Endothelial cell of umbilical vein (primary cell): ENCODE data around the gene SORL1. TPM values are rescaled to one million over a fixed set of nuclear protein-coding genes. Genes with fewer than 3 reads are reported as not detected.

ENCODE experiments used
- BruUV-seq: library from RNA; stranded (reverse); fragments of 400-500 nt; replicated peaks from 2 replicates; lab custom pipeline; 2021; lab: Mats Ljungman, UMichigan
- CTCF ChIA-PET: fragments of 300-600, 350-600 bp; sonication (Branson Sonifier 250); formaldehyde crosslinking; loops from one replicate; lab custom pipeline; 2021; ENCODE audit warnings: antibody characterized with exemption, inconsistent platforms; lab: Charles Lee
- POLR2A ChIA-PET: fragments of 300-600, 350-600 bp; sonication (Branson Sonifier 250); formaldehyde crosslinking; loops from one replicate; lab custom pipeline; 2021; ENCODE audit warnings: antibody characterized with exemption, inconsistent platforms; lab: Charles Lee
- DNase-seq: peaks from one replicate; pipeline ENCODE4 v3.0.0-alpha.2; 2011; ENCODE audit warnings: low read depth, low spot score
- FAIRE-seq: peaks from 2 replicates; lab custom pipeline; 2011; peaks lifted over from hg19 to GRCh38; lab: Jason Lieb, UNC
- H2AFZ ChIP-seq: 2 replicates; pipeline ENCODE4 v1.6.0; 2012; ENCODE audit warnings: low read depth, low read length, control low read depth, inconsistent platforms
- H3K27ac ChIP-seq: 2 replicates; pipeline ENCODE4 v1.5.1; 2011; ENCODE audit warnings: low read depth, mild to moderate bottlenecking, control low read depth, low read length, moderate library complexity; ENCODE audit not compliant: insufficient read depth
- H3K27me3 ChIP-seq, 2 experiments: 2 replicates each; pipeline versions ENCODE4 v1.6.0 to v1.6.1; 2011; ENCODE audit warnings: low read length in 2 of 2, mixed read lengths in 1 of 2; ENCODE audit not compliant: control insufficient read depth in 2 of 2, insufficient read depth in 2 of 2
- H3K36me3 ChIP-seq, 2 experiments: 2 replicates in 1 of 2; 3 replicates in 1 of 2; pipeline ENCODE4 v1.5.1; 2011; ENCODE audit warnings: low read length in 2 of 2, mild to moderate bottlenecking in 1 of 2, moderate library complexity in 1 of 2; ENCODE audit not compliant: control insufficient read depth in 2 of 2, insufficient read depth in 2 of 2; ENCODE audit errors: extremely low read depth in 1 of 2
- H3K4me1 ChIP-seq: 3 replicates; pipeline ENCODE4 v1.5.1; 2011; ENCODE audit warnings: mild to moderate bottlenecking, low read length; ENCODE audit not compliant: control insufficient read depth, insufficient read depth; ENCODE audit errors: extremely low read depth
- H3K4me2 ChIP-seq: 2 replicates; pipeline ENCODE4 v1.6.1; 2011; ENCODE audit warnings: low read length, control low read depth, mixed read lengths; ENCODE audit not compliant: insufficient read depth
- H3K4me3 ChIP-seq, 3 experiments: fragments of 200-600 bp in 1 of 3; sonication (generic), shearing (Covaris generic) in 1 of 3; replicated peaks in 1 of 3; 2 replicates each; pipeline ENCODE4 v1.5.1; 2011 to 2016; ENCODE audit warnings: control low read depth in 3 of 3, low read length in 3 of 3, mild to moderate bottlenecking in 2 of 3, inconsistent platforms in 1 of 3, low read depth in 1 of 3, moderate library complexity in 1 of 3; ENCODE audit not compliant: insufficient read depth in 1 of 3
- H3K79me2 ChIP-seq: 2 replicates; pipeline ENCODE4 v1.6.0; 2012; ENCODE audit warnings: low read length, inconsistent platforms; ENCODE audit not compliant: control insufficient read depth, insufficient read depth
- H3K9ac ChIP-seq: replicated peaks from 2 replicates; pipeline ENCODE3; 2011; ENCODE audit warnings: low read length, control low read depth; ENCODE audit not compliant: insufficient read depth; ENCODE audit errors: extremely low read depth
- H3K9me1 ChIP-seq: replicated peaks from 3 replicates; pipeline ENCODE4 v1.6.0; 2011; ENCODE audit warnings: mild to moderate bottlenecking, low read length; ENCODE audit not compliant: control insufficient read depth, insufficient read depth; ENCODE audit errors: extremely low read depth
- H3K9me3 ChIP-seq: replicated peaks from 2 replicates; pipeline ENCODE4 v1.5.1; 2012; ENCODE audit warnings: low read length, inconsistent platforms; ENCODE audit not compliant: control insufficient read depth, insufficient read depth
- H4K20me1 ChIP-seq: replicated peaks from 2 replicates; pipeline ENCODE3; 2011; ENCODE audit warnings: mild to moderate bottlenecking, low read length; ENCODE audit not compliant: control insufficient read depth, insufficient read depth; ENCODE audit errors: extremely low read depth
- EZH2 ChIP-seq: IDR thresholded peaks from 2 replicates; pipeline ENCODE4 v1.6.1; 2012; ENCODE audit warnings: borderline replicate concordance, low read depth, mild to moderate bottlenecking, moderate library complexity, low read length, inconsistent platforms; ENCODE audit not compliant: severe bottlenecking
- FOS ChIP-seq: IDR thresholded peaks from 2 replicates; pipeline ENCODE4 v1.6.1; 2011; ENCODE audit warnings: mild to moderate bottlenecking, low read length, moderate library complexity, borderline replicate concordance; ENCODE audit not compliant: insufficient read depth
- GATA2 ChIP-seq: IDR thresholded peaks from 2 replicates; pipeline ENCODE4 v1.7.0; 2011; ENCODE audit warnings: low read depth, mild to moderate bottlenecking, moderate library complexity, mixed read lengths, low read length; ENCODE audit not compliant: insufficient read length, insufficient read depth
- JUN ChIP-seq: IDR thresholded peaks from 2 replicates; pipeline ENCODE4 v1.6.1; 2011; ENCODE audit warnings: borderline replicate concordance, low read depth; ENCODE audit not compliant: insufficient read length, insufficient read depth
- MAX ChIP-seq: IDR thresholded peaks from 2 replicates; pipeline ENCODE4 v1.6.1; 2011; ENCODE audit not compliant: insufficient read depth, insufficient read length
- MYC ChIP-seq: IDR thresholded peaks from one replicate; pipeline ENCODE4 v1.6.1; 2011; ENCODE audit warnings: mild to moderate bottlenecking, low read depth, low read length
- POLR2A ChIP-seq: IDR thresholded peaks from 2 replicates; pipeline ENCODE4 v1.6.1; 2012; ENCODE audit warnings: low read depth, mild to moderate bottlenecking, control low read depth, low read length
- POLR2AphosphoS5 ChIP-seq: IDR thresholded peaks from 2 replicates; pipeline ENCODE4 v1.6.1; 2012; ENCODE audit warnings: low read depth, mild to moderate bottlenecking, control low read depth, low read length, moderate library complexity; ENCODE audit not compliant: insufficient read depth
- dilution Hi-C: fragments of 300-500 bp; cut with MboI; formaldehyde crosslinking; loops from one replicate; pipeline ENCODE4 v1.15.0; 2019; ENCODE audit warnings: low sequenced_read_pairs; ENCODE audit not compliant: extremely low pct_ligation_motif_present
- intact Hi-C: fragments of 100-400 bp; cut with micrococcal nuclease; formaldehyde crosslinking; loops from one replicate; pipeline ENCODE4 v1.10.0; 2022
- polyA plus RNA-seq, 4 experiments: library from polyadenylated mRNA; depleted of rRNA in 3 of 4; stranded (reverse) in 3 of 4; unstranded in 1 of 4; fragments of >200 nt; gene quantifications; 2 replicates each; pipeline versions ENCODE4 v1.2.1 to v1.2.3, GENCODE V29; 2011 to 2012; ENCODE audit warnings: missing spikeins in 1 of 4
- total RNA-seq: library from RNA; stranded (reverse); gene quantifications from 2 replicates; pipeline ENCODE4 v1.2.3, GENCODE V29; 2021
- TF ChIP-seq, protein P1 (sequence below), 2 donors: IDR thresholded peaks; 1 replicate in 1 of 2; 2 replicates in 1 of 2; pipeline ENCODE4 v1.5.1; 2011; ENCODE audit warnings: low read length in 2 of 2, mild to moderate bottlenecking in 2 of 2, moderate library complexity in 2 of 2, control low read depth in 1 of 2, inconsistent platforms in 1 of 2, low read depth in 1 of 2; ENCODE audit not compliant: insufficient read depth in 1 of 2; ENCODE audit errors: extremely low read depth in 1 of 2

Gene SORL1
- total and polyA plus RNA-seq, 2 donors (not counting 3 experiments of a cell fraction or from before 2014, with no cell fraction given): 0.17 to 0.31 TPM

- H3K9ac ChIP-seq: no peak overlapping the region
- ChIA-PET CTCF (interaction anchor here (2.6 kb wide), 1 partner anchor 15 kb away, joined by 13 read pairs; no protein-coding TSS in a partner anchor), POLR2A (no interaction called here)
- FAIRE-seq (no peak), DNase-seq (no peak)
- intact Hi-C loops (no loop called here), dilution Hi-C loops (no loop called here)
- H4K20me1 ChIP-seq: no peaks in the 10 kb centered on the region
- no TSS peak for BruUV-seq
- H2AFZ ChIP-seq: no peak overlapping the region
- no peaks in the 10 kb centered on the region for H3K36me3 ChIP-seq
- no peak overlapping the region for H3K27ac ChIP-seq
- no peak overlapping the region for H3K4me2 ChIP-seq
- H3K79me2 ChIP-seq: no peaks in the 10 kb centered on the region
- TF ChIP-seq MAX (no peak), GATA2 (no peak), FOS (no peak), POLR2AphosphoS5 (no peak), POLR2A (no peak), MYC (no peak), EZH2 (no peak), JUN (no peak)
- TF ChIP-seq, protein P1, sequence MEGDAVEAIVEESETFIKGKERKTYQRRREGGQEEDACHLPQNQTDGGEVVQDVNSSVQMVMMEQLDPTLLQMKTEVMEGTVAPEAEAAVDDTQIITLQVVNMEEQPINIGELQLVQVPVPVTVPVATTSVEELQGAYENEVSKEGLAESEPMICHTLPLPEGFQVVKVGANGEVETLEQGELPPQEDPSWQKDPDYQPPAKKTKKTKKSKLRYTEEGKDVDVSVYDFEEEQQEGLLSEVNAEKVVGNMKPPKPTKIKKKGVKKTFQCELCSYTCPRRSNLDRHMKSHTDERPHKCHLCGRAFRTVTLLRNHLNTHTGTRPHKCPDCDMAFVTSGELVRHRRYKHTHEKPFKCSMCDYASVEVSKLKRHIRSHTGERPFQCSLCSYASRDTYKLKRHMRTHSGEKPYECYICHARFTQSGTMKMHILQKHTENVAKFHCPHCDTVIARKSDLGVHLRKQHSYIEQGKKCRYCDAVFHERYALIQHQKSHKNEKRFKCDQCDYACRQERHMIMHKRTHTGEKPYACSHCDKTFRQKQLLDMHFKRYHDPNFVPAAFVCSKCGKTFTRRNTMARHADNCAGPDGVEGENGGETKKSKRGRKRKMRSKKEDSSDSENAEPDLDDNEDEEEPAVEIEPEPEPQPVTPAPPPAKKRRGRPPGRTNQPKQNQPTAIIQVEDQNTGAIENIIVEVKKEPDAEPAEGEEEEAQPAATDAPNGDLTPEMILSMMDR (IDR thresholded peaks at IDR 0.05; ENCODE audit: extremely low read depth in 1 of 2, insufficient read depth in 1 of 2, low read depth in 1 of 2, low read length in 2 of 2): no peak
- H3K9me1 ChIP-seq: no peaks in the 10 kb centered on the region
- H3K4me1 ChIP-seq: no peaks in the 10 kb centered on the region
- no peak overlapping the region for H3K4me3 ChIP-seq
- no peaks in the 10 kb centered on the region for H3K27me3 ChIP-seq
- H3K9me3 ChIP-seq: no peaks in the 10 kb centered on the region
These were observed 124.4 kb downstream of the SORL1 start for GRCh38 chr11:121576531-121576930.
